ENCODE data around the gene EXOSC5.
"Not testable (repeated sequence)": the region's sequence is repeated elsewhere in the genome, so short reads cannot be mapped to it uniquely, and the experiment has no call there.

DNA sequence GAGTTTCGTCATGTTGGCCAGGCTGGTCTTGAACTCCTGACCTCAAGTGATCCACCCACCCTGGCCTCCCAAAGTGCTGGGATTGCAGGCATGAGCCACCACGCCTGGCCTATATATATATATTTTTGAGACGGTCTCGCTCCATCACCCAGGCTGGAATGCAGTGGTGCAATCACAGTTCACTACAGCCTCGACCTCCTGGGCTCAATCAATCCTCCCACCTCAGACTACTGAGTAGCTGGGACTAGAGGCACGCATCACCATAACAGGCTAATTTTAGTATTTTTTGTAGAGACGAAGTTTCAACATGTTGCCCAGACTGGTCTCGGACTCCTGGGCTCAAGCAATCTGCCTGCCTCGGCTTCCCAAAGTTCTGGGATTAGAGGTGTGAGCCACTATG, 50.2 kb downstream of the EXOSC5 start:
- TF ChIP-seq, protein P1, sequence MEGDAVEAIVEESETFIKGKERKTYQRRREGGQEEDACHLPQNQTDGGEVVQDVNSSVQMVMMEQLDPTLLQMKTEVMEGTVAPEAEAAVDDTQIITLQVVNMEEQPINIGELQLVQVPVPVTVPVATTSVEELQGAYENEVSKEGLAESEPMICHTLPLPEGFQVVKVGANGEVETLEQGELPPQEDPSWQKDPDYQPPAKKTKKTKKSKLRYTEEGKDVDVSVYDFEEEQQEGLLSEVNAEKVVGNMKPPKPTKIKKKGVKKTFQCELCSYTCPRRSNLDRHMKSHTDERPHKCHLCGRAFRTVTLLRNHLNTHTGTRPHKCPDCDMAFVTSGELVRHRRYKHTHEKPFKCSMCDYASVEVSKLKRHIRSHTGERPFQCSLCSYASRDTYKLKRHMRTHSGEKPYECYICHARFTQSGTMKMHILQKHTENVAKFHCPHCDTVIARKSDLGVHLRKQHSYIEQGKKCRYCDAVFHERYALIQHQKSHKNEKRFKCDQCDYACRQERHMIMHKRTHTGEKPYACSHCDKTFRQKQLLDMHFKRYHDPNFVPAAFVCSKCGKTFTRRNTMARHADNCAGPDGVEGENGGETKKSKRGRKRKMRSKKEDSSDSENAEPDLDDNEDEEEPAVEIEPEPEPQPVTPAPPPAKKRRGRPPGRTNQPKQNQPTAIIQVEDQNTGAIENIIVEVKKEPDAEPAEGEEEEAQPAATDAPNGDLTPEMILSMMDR (IDR thresholded peaks at IDR 0.05) = not testable (repeated sequence)
- TF ChIP-seq POLR2A (IDR thresholded peaks at IDR 0.05) = not testable (repeated sequence)

Measured in body of pancreas (tissue), 4 donors.